ENCODE results near the gene KLF15.
"Not testable (repeated sequence)": the region's sequence is repeated elsewhere in the genome, so short reads cannot be mapped to it uniquely, and the experiment has no call there.

KLF15 gene

DNA sequence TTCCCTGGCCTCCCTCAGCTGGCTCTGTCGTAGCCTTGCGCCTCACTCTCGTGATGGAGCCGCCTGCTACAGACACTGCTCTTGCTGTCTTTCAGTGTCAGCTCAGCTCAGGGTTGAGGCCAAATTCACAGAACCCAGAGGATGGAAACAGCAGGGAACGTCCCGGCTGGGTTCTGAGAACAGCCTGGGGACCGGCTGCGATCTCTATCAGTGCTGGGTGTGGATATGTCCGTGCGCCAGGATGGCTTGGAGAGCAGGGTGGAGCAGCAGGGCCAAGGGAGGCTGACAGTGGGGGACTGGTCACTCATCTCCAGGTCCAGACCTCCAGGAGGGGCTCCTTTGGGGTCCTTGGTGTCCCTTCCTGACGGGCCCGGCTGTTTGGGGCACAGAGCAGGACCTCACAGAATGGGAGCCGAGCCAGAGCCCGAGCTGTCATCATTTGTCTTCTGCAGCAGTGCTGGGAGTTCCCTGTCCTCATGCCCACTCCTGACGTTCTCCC lies 18.4 kb downstream of the KLF15 start:
- peak; percentile 27 to 62 for DNase-seq
- no peak overlapping the region for H3K27ac ChIP-seq
- no peaks in the 10 kb centered on the region for H3K27me3 ChIP-seq
- H3K9me3 ChIP-seq, result peaks cover 0 to 8% (median 2%) of the 10 kb centered on the region in 3 donors
- H3K36me3 ChIP-seq, result peaks cover 37 to 41% (median 38%) of the 10 kb centered on the region in 3 donors
- intact Hi-C loops (cut with DNase I; ENCODE audit: low total_unique reads), result no loop called here
- TF ChIP-seq, protein P1, sequence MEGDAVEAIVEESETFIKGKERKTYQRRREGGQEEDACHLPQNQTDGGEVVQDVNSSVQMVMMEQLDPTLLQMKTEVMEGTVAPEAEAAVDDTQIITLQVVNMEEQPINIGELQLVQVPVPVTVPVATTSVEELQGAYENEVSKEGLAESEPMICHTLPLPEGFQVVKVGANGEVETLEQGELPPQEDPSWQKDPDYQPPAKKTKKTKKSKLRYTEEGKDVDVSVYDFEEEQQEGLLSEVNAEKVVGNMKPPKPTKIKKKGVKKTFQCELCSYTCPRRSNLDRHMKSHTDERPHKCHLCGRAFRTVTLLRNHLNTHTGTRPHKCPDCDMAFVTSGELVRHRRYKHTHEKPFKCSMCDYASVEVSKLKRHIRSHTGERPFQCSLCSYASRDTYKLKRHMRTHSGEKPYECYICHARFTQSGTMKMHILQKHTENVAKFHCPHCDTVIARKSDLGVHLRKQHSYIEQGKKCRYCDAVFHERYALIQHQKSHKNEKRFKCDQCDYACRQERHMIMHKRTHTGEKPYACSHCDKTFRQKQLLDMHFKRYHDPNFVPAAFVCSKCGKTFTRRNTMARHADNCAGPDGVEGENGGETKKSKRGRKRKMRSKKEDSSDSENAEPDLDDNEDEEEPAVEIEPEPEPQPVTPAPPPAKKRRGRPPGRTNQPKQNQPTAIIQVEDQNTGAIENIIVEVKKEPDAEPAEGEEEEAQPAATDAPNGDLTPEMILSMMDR (IDR thresholded peaks at IDR 0.05), result no peak
- no peak overlapping the region for H3K4me3 ChIP-seq
- peaks cover 0 to 29% (median 5%) of the 10 kb centered on the region in 4 donors for H3K4me1 ChIP-seq

DNA sequence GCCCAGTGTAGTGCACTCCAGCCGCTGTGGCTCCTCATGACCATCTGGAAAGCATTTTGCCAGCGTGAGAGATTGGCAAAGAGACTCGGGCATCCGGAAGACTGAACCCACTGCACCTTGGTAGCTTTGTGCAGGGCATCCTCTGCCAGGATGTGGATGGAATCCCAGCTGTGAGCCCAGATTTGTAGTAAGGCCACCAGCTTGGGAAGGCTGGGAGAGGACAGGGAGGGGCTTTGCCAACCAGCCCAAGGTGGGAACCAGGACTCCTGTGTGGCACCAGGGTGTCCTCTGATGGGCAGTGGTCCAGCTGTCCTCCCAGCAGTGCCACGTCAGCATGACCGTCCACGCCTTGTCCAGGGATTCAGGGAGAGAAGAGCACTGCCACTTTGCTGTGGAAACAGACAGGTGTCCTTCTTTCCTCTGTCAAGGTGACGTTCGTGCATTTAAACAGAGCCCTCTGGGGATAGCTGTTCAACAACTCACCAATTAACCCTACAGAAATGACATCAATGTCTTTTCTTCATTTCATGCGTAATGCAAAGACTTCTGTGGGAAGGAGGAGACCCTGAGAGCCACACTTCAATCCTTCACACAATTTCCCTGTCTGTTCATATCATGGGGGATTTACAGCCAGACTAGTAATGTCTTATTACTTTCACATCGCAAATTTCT lies 19.1 kb downstream of the KLF15 start:
- TF ChIP-seq, protein P1 (IDR thresholded peaks at IDR 0.05), result no peak
- Histone ChIP-seq H3K27ac (no peak overlapping the region), H3K9me3 (peaks cover 0 to 8% (median 2%) of the 10 kb centered on the region in 3 donors), H3K4me1 (peaks cover 0 to 22% (median 2%) of the 10 kb centered on the region in 4 donors), H3K4me3 (no peak overlapping the region), H3K36me3 (peaks cover 30 to 34% (median 30%) of the 10 kb centered on the region in 3 donors), H3K27me3 (no peaks in the 10 kb centered on the region)
- intact Hi-C loops (cut with DNase I; ENCODE audit: low total_unique reads), result no loop called here
- peak; percentile 19 to 60 for DNase-seq

DNA sequence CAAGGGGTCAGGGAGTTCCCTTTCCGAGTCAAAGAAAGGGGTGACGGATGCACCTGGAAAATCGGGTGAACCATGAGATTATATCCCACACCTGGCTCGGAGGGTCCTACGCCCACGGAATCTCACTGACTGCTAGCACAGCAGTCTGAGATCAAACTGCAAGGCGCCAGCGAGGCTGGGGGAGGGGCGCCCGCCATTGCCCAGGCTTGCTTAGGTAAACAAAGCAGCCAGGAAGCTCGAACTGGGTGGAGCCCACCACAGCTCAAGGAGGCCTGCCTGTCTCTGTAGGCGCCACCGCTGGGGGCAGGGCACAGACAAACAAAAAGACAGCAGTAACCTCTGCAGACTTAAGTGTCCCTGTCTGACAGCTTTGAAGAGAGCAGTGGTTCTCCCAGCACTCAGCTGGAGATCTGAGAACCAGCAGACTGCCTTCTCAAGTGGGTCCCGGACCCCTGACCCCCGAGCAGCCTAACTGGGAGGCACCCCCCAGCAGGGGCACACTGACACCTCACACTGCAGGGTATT lies 25.3 kb downstream of the KLF15 start:
- Histone ChIP-seq H3K9me3 (peaks cover 0 to 27% (median 18%) of the 10 kb centered on the region in 3 donors), H3K36me3 (peaks cover 24 to 47% (median 26%) of the 10 kb centered on the region in 3 donors)
- DNase-seq; intact Hi-C loops (cut with DNase I; ENCODE audit: low total_unique reads); H3K27ac ChIP-seq; H3K4me1 ChIP-seq; H3K27me3 ChIP-seq; H3K4me3 ChIP-seq: not testable (repeated sequence)

DNA sequence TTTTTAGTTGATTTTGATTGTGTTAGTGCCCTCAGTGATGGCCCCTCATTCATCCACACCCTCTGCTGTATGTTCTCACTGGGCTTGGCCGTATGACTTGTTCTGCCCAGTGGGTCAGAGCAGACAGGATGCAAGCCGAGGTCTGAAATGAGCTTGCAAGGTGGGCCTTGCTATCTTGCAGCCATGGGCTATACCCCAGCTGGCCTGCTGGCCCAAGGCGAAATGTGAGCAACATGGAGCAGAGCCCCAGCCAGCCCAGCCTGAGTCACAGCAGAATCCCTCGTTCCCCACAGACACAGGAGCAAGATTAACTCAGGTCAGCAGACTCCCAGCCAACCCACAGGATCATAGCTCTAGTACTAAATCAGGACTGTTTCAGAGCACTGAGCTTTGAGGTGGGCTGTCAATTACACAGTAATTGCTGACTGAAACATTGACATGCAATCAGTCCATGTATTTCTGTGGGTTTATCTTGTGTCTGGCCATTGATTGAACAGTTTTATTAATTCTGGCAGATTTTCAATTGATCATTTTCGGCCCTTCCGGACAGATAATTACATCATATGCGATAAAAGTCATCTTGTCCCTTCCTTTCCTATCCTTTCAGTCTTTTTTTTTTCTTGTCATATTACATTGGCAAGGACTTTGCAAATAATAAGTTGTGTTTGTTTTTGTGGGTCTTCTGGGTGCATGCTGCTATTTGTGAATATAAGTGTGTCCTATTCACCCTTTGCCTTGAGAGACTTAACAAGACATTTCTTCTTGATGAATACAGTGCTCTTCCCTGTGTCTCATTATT lies 27.1 kb downstream of the KLF15 start:
- intact Hi-C loops (cut with DNase I; ENCODE audit: low total_unique reads), result no loop called here
- Histone ChIP-seq H3K27me3 (no peaks in the 10 kb centered on the region), H3K4me1 (no peaks in the 10 kb centered on the region), H3K36me3 (peaks cover 24 to 48% (median 26%) of the 10 kb centered on the region in 3 donors), H3K4me3 (no peak overlapping the region), H3K9me3 (peaks cover 0 to 33% (median 18%) of the 10 kb centered on the region in 3 donors), H3K27ac (no peak overlapping the region)
- peak; percentile 16 to 37 for DNase-seq
- TF ChIP-seq, protein P1 (IDR thresholded peaks at IDR 0.05), result no peak

DNA sequence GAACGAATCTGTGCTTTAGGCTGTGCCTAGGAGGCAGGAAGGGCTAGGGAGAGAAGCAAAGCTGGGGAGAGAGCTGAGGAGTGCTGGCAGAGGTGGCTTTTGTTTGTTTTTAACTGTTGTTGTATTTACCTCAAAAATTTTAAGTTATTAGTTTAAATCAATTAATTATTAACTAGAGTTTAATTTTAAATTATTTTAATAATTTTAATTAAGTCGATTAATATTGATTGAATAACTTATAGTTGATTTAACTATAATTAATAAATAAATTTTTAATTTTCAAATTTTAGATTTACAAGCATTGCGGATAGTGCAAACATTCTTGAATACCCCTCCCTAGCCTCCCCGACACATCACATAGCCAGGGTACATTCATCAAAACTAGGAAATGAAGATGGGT lies 30.6 kb downstream of the KLF15 start:
- no peak for DNase-seq
- intact Hi-C loops (cut with DNase I; ENCODE audit: low total_unique reads), result no loop called here
- TF ChIP-seq, protein P1 (IDR thresholded peaks at IDR 0.05), result no peak

More for the DNA sequence above, 30.6 kb downstream of the KLF15 start:
- H3K9me3 ChIP-seq, result peaks cover 0 to 33% (median 18%) of the 10 kb centered on the region in 3 donors
- H3K27ac ChIP-seq, result no peak overlapping the region
- no peaks in the 10 kb centered on the region for H3K4me1 ChIP-seq
- H3K36me3 ChIP-seq, result peaks cover 23 to 48% (median 26%) of the 10 kb centered on the region in 3 donors
- no peaks in the 10 kb centered on the region for H3K27me3 ChIP-seq
- no peak overlapping the region for H3K4me3 ChIP-seq

All from tibial artery (tissue), 4 donors.